ENCODE measurements around the gene PUM1. TPM values are rescaled to one million over a fixed set of nuclear protein-coding genes. Genes with fewer than 3 reads are reported as not detected.

Gene PUM1
- total RNA-seq, 1 experiment from 2014 or later = 109 TPM

DNA sequence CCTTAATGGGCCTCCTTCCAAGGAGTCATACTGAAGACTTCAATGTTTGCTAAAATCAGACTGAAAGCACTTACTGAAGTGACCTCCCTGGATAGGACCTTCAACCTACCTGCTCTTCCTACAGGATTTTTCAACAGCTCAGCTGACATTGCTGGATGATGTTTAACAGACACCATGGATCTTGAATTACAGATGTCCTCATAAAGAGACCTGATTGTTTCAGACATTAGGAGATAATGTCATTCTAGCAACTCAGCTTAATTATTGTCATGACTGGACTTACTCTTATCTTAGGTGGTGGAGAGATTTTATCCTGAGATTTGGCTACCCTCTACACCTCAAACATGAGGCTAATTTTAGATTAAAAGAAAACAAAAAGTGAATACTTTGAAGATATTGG lies 83.1 kb downstream of the PUM1 start:
- TF ChIP-seq SIN3A (IDR thresholded peaks at IDR 0.05; ENCODE audit: borderline replicate concordance, insufficient read depth, low read depth, low read length) (no peak), TCF7L2 (IDR thresholded peaks at IDR 0.05; ENCODE audit: low read depth, low read length) (no peak), POLR2AphosphoS5 (IDR thresholded peaks at IDR 0.05; ENCODE audit: low read depth, low read length) (no peak)
- TF ChIP-seq, protein P1, sequence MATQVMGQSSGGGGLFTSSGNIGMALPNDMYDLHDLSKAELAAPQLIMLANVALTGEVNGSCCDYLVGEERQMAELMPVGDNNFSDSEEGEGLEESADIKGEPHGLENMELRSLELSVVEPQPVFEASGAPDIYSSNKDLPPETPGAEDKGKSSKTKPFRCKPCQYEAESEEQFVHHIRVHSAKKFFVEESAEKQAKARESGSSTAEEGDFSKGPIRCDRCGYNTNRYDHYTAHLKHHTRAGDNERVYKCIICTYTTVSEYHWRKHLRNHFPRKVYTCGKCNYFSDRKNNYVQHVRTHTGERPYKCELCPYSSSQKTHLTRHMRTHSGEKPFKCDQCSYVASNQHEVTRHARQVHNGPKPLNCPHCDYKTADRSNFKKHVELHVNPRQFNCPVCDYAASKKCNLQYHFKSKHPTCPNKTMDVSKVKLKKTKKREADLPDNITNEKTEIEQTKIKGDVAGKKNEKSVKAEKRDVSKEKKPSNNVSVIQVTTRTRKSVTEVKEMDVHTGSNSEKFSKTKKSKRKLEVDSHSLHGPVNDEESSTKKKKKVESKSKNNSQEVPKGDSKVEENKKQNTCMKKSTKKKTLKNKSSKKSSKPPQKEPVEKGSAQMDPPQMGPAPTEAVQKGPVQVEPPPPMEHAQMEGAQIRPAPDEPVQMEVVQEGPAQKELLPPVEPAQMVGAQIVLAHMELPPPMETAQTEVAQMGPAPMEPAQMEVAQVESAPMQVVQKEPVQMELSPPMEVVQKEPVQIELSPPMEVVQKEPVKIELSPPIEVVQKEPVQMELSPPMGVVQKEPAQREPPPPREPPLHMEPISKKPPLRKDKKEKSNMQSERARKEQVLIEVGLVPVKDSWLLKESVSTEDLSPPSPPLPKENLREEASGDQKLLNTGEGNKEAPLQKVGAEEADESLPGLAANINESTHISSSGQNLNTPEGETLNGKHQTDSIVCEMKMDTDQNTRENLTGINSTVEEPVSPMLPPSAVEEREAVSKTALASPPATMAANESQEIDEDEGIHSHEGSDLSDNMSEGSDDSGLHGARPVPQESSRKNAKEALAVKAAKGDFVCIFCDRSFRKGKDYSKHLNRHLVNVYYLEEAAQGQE (IDR thresholded peaks at IDR 0.05; ENCODE audit: insufficient read depth in 1 of 2, low read depth in 2 of 2, low read length in 1 of 2) = no peak
- TF ChIP-seq, protein P2, sequence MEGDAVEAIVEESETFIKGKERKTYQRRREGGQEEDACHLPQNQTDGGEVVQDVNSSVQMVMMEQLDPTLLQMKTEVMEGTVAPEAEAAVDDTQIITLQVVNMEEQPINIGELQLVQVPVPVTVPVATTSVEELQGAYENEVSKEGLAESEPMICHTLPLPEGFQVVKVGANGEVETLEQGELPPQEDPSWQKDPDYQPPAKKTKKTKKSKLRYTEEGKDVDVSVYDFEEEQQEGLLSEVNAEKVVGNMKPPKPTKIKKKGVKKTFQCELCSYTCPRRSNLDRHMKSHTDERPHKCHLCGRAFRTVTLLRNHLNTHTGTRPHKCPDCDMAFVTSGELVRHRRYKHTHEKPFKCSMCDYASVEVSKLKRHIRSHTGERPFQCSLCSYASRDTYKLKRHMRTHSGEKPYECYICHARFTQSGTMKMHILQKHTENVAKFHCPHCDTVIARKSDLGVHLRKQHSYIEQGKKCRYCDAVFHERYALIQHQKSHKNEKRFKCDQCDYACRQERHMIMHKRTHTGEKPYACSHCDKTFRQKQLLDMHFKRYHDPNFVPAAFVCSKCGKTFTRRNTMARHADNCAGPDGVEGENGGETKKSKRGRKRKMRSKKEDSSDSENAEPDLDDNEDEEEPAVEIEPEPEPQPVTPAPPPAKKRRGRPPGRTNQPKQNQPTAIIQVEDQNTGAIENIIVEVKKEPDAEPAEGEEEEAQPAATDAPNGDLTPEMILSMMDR (IDR thresholded peaks at IDR 0.05) = no peak
- Histone ChIP-seq H3K27me3 (ENCODE audit: control insufficient read depth, insufficient read depth, low read length) (no peaks in the 10 kb centered on the region), H3K9me3 (ENCODE audit: control insufficient read depth, insufficient read depth, low read depth, low read length) (no peaks in the 10 kb centered on the region), H3K4me1 (ENCODE audit: control insufficient read depth, insufficient read depth, low read length) (peaks cover 2% of the 10 kb centered on the region; the same call in 1 of the 2 replicates), H3K4me3 (ENCODE audit: low read depth in 2 of 2, low read length in 2 of 2) (no peak overlapping the region), H3K36me3 (ENCODE audit: control insufficient read depth, insufficient read depth, low read length) (peaks cover 7% of the 10 kb centered on the region; the same call in 1 of the 2 replicates), H3K27ac (ENCODE audit: low read length) (no peak overlapping the region)
- in situ Hi-C loops (cut with HindIII; ENCODE audit: low pct_unique_long_range_greater_than_20kb, low sequenced_read_pairs) (no loop called here), intact Hi-C loops (cut with micrococcal nuclease; ENCODE audit: unreplicated experiment) (no loop called here)
- BruUV-seq (replicated peaks) = no TSS peak
- no peak for DNase-seq (ENCODE audit: low read depth, low spot score)
- ATAC-seq = no peak
- POLR2A ChIA-PET = interaction anchor here (0.7 kb wide), 1 partner anchor 129 kb away, joined by 3 read pairs; no protein-coding TSS in a partner anchor
- CTCF ChIA-PET = no interaction called here

DNA sequence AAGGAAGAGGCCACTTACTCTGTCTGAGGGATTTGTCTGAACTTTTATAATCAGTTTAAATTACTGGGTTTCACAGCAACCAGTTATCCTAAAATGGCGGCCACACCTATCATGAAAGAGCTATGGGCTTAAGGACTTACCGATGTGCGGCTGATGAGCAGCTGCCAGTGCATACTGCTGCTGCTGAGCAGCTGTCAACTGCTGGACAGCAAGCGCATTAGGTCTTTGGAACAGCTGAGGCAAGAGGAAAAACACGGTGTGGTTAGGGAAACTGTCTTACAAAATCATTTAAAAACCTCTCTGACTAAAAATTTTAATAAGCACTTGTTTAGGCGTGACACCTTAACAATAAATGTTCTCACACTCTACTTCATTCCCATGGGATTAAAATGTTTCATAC lies 84.3 kb downstream of the PUM1 start:
- Histone ChIP-seq H3K27ac (ENCODE audit: low read length) (no peak overlapping the region), H3K36me3 (ENCODE audit: control insufficient read depth, insufficient read depth, low read length) (peaks cover 7% of the 10 kb centered on the region; the same call in 1 of the 2 replicates), H3K27me3 (ENCODE audit: control insufficient read depth, insufficient read depth, low read length) (no peaks in the 10 kb centered on the region), H3K4me1 (ENCODE audit: control insufficient read depth, insufficient read depth, low read length) (peaks cover 10% of the 10 kb centered on the region), H3K4me3 (ENCODE audit: low read depth in 2 of 2, low read length in 2 of 2) (no peak overlapping the region), H3K9me3 (ENCODE audit: control insufficient read depth, insufficient read depth, low read depth, low read length) (no peaks in the 10 kb centered on the region)
- ChIA-PET POLR2A (no interaction called here), CTCF (no interaction called here)
- DNase-seq (ENCODE audit: low read depth, low spot score) (no peak), ATAC-seq (no peak)
- TF ChIP-seq SIN3A (IDR thresholded peaks at IDR 0.05; ENCODE audit: borderline replicate concordance, insufficient read depth, low read depth, low read length) (no peak), POLR2AphosphoS5 (IDR thresholded peaks at IDR 0.05; ENCODE audit: low read depth, low read length) (no peak)
- TF ChIP-seq, protein P1 (IDR thresholded peaks at IDR 0.05; ENCODE audit: insufficient read depth in 1 of 2, low read depth in 2 of 2, low read length in 1 of 2) = no peak
- TF ChIP-seq, protein P2 (IDR thresholded peaks at IDR 0.05) = no peak
- in situ Hi-C loops (cut with HindIII; ENCODE audit: low pct_unique_long_range_greater_than_20kb, low sequenced_read_pairs) = no loop called here
- no TSS peak for BruUV-seq (replicated peaks)
- intact Hi-C loops (cut with micrococcal nuclease; ENCODE audit: unreplicated experiment) = no loop called here

Data from Panc1 (cell line).